ENCODE data around the gene KAZN.

The KAZN gene

GRCh38 chr1:15103906-15104305, 505.4 kb downstream of the KAZN start:
- peaks cover 16% of the 10 kb centered on the region for H3K9me3 ChIP-seq (ENCODE audit: control insufficient read depth, low read length)
- H2BK120ac ChIP-seq (ENCODE audit: low read depth, low read length): no peak overlapping the region
- H3K9ac ChIP-seq (ENCODE audit: low read length): no peak overlapping the region
- no peak overlapping the region for H2BK5ac ChIP-seq (ENCODE audit: low read depth, low read length, poor library complexity, severe bottlenecking)
- no peak overlapping the region for H3K4me2 ChIP-seq (ENCODE audit: low read length, poor library complexity, severe bottlenecking)
- DNase-seq: no peak
- no peak overlapping the region for H2BK12ac ChIP-seq (ENCODE audit: low read length in 2 of 2)
- no peaks in the 10 kb centered on the region for H3K4me1 ChIP-seq (ENCODE audit: control insufficient read depth, insufficient read depth, low read depth, low read length)
- H3K27ac ChIP-seq (ENCODE audit: low read length, poor library complexity, severe bottlenecking): no peak overlapping the region
- H3K79me1 ChIP-seq (replicated peaks; ENCODE audit: low read length, poor library complexity, severe bottlenecking): no peaks in the 10 kb centered on the region
- no peak overlapping the region for H3K23ac ChIP-seq (ENCODE audit: low read length in 2 of 2)
- no peak overlapping the region for H2AK5ac ChIP-seq (ENCODE audit: low read length, severe bottlenecking)
- H2AFZ ChIP-seq (ENCODE audit: low read depth, low read length): no peak overlapping the region
- WGBS: 82% methylated on average over 10 of the region's 10 CpGs
- no peak overlapping the region for H4K91ac ChIP-seq (ENCODE audit: low read length)
- H3K14ac ChIP-seq (ENCODE audit: low read length in 2 of 2): no peak overlapping the region
- H3K4me3 ChIP-seq (ENCODE audit: insufficient read depth in 1 of 2, low read depth in 1 of 2, low read length in 2 of 2): no peak overlapping the region
- H3K18ac ChIP-seq (ENCODE audit: low read depth in 1 of 2, low read length in 2 of 2): no peak overlapping the region
- no peaks in the 10 kb centered on the region for H3K36me3 ChIP-seq (ENCODE audit: control insufficient read depth in 1 of 2, insufficient read depth in 2 of 2, low read depth in 1 of 2, low read length in 2 of 2)
- no peak overlapping the region for H3K4ac ChIP-seq (ENCODE audit: low read depth in 1 of 2, low read length in 2 of 2)
- peaks cover 34 to 36% of the 10 kb centered on the region in 2 experiments for H3K27me3 ChIP-seq (ENCODE audit: control insufficient read depth in 1 of 2, insufficient read depth in 1 of 2, low read length in 2 of 2)
- no peak overlapping the region for H4K8ac ChIP-seq (ENCODE audit: low read length)
- H2BK15ac ChIP-seq (ENCODE audit: low read depth, poor library complexity, severe bottlenecking): no peak overlapping the region

- Histone ChIP-seq H3K4me2 (ENCODE audit: low read length, poor library complexity, severe bottlenecking) (no peak overlapping the region), H3K9me3 (ENCODE audit: control insufficient read depth, low read length) (peaks cover 16% of the 10 kb centered on the region), H3K4me1 (ENCODE audit: control insufficient read depth, insufficient read depth, low read depth, low read length) (no peaks in the 10 kb centered on the region), H3K18ac (ENCODE audit: low read depth in 1 of 2, low read length in 2 of 2) (no peak overlapping the region), H3K14ac (ENCODE audit: low read length in 2 of 2) (no peak overlapping the region), H3K27me3 (ENCODE audit: control insufficient read depth in 1 of 2, insufficient read depth in 1 of 2, low read length in 2 of 2) (peaks cover 26 to 27% of the 10 kb centered on the region in 2 experiments), H3K27ac (ENCODE audit: low read length, poor library complexity, severe bottlenecking) (no peak overlapping the region), H4K8ac (ENCODE audit: low read length) (no peak overlapping the region), H2BK120ac (ENCODE audit: low read depth, low read length) (no peak overlapping the region), H2AFZ (ENCODE audit: low read depth, low read length) (no peak overlapping the region), H3K23ac (ENCODE audit: low read length in 2 of 2) (no peak overlapping the region), H3K79me1 (replicated peaks; ENCODE audit: low read length, poor library complexity, severe bottlenecking) (no peaks in the 10 kb centered on the region), H3K9ac (ENCODE audit: low read length) (no peak overlapping the region), H2AK5ac (ENCODE audit: low read length, severe bottlenecking) (no peak overlapping the region), H2BK5ac (ENCODE audit: low read depth, low read length, poor library complexity, severe bottlenecking) (no peak overlapping the region), H3K4ac (ENCODE audit: low read depth in 1 of 2, low read length in 2 of 2) (no peak overlapping the region), H2BK12ac (ENCODE audit: low read length in 2 of 2) (no peak overlapping the region), H3K36me3 (ENCODE audit: control insufficient read depth in 1 of 2, insufficient read depth in 2 of 2, low read depth in 1 of 2, low read length in 2 of 2) (no peaks in the 10 kb centered on the region), H3K4me3 (ENCODE audit: insufficient read depth in 1 of 2, low read depth in 1 of 2, low read length in 2 of 2) (no peak overlapping the region), H4K91ac (ENCODE audit: low read length) (no peak overlapping the region), H2BK15ac (ENCODE audit: low read depth, poor library complexity, severe bottlenecking) (no peak overlapping the region)
- DNase-seq: no peak
Measured at GRCh38 chr1:15104768-15105167, 506.3 kb downstream of the KAZN start.

DNA sequence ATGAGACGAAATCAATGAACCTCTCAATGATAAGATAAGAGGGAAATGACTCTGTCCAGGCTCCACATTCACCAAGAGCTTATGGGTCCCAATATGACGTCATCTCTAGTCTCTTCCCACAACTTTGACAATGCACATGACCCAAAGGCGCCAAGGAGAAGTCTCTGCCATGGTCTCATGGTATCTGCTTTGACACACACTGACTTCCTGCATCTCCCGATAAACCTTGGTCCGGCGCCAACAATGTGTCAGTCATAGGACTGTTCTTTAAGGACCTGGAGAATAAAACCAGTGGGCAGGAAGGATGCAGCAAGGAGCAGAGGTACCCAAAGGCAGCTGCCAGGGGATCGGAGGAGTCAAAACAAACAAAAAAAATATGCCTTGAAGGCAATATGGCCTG, 508.1 kb downstream of the KAZN start:
- H3K9me3 ChIP-seq (ENCODE audit: control insufficient read depth, low read length): peaks cover 16% of the 10 kb centered on the region
- no peak overlapping the region for H2BK12ac ChIP-seq (ENCODE audit: low read length in 2 of 2)
- no peak overlapping the region for H3K18ac ChIP-seq (ENCODE audit: low read depth in 1 of 2, low read length in 2 of 2)
- H3K27ac ChIP-seq (ENCODE audit: low read length, poor library complexity, severe bottlenecking): no peak overlapping the region
- H4K8ac ChIP-seq (ENCODE audit: low read length): no peak overlapping the region
- no peak overlapping the region for H2BK120ac ChIP-seq (ENCODE audit: low read depth, low read length)
- no peaks in the 10 kb centered on the region for H3K79me1 ChIP-seq (replicated peaks; ENCODE audit: low read length, poor library complexity, severe bottlenecking)
- no peak overlapping the region for H3K4ac ChIP-seq (ENCODE audit: low read depth in 1 of 2, low read length in 2 of 2)
- H3K27me3 ChIP-seq (ENCODE audit: control insufficient read depth in 1 of 2, insufficient read depth in 1 of 2, low read length in 2 of 2): peaks cover 9 to 24% of the 10 kb centered on the region in 2 experiments
- no peak overlapping the region for H3K4me3 ChIP-seq (ENCODE audit: insufficient read depth in 1 of 2, low read depth in 1 of 2, low read length in 2 of 2)
- H2BK15ac ChIP-seq (ENCODE audit: low read depth, poor library complexity, severe bottlenecking): no peak overlapping the region
- no peaks in the 10 kb centered on the region for H3K36me3 ChIP-seq (ENCODE audit: control insufficient read depth in 1 of 2, insufficient read depth in 2 of 2, low read depth in 1 of 2, low read length in 2 of 2)
- H4K91ac ChIP-seq (ENCODE audit: low read length): no peak overlapping the region
- no peak overlapping the region for H3K23ac ChIP-seq (ENCODE audit: low read length in 2 of 2)
- H2AFZ ChIP-seq (ENCODE audit: low read depth, low read length): no peak overlapping the region
- H2AK5ac ChIP-seq (ENCODE audit: low read length, severe bottlenecking): no peak overlapping the region
- no peak for DNase-seq
- H3K9ac ChIP-seq (ENCODE audit: low read length): no peak overlapping the region
- H3K14ac ChIP-seq (ENCODE audit: low read length in 2 of 2): no peak overlapping the region
- H3K4me1 ChIP-seq (ENCODE audit: control insufficient read depth, insufficient read depth, low read depth, low read length): peaks cover 2% of the 10 kb centered on the region
- 57% methylated on average over 7 of the region's 7 CpGs for WGBS
- no peak overlapping the region for H3K4me2 ChIP-seq (ENCODE audit: low read length, poor library complexity, severe bottlenecking)
- H2BK5ac ChIP-seq (ENCODE audit: low read depth, low read length, poor library complexity, severe bottlenecking): no peak overlapping the region

DNA sequence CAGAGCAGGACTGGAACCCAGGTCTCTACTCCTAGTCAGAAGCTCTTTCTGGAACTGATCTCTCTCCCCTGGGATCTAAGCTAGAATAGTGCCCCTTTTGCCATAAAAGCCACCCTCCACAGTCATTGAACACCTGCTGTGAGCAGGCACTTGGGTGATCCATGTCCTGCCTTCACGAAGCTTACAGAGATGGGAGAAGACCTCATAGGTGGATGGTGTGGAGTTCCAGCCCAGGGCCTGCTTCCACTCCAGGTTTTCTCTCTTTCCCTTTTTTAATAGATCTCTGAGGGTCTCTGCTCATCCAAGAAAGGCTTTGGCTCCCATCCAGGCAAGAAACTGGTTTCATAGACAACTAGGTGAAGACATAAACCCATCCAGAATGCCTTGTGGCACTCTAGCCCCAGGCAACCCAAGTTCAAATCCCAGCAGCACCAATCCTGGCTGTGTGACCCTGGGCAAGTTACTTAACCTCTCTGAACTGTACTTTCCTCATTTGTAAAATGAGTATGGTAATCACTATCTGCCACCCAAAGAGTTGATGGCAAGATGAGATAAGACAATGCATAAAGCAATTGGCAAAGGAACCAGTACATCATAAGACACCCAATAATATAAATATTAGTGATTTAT, 508.7 kb downstream of the KAZN start:
- Histone ChIP-seq H3K4ac (ENCODE audit: low read depth in 1 of 2, low read length in 2 of 2) (no peak overlapping the region), H2BK12ac (ENCODE audit: low read length in 2 of 2) (no peak overlapping the region), H3K4me3 (ENCODE audit: insufficient read depth in 1 of 2, low read depth in 1 of 2, low read length in 2 of 2) (no peak overlapping the region), H2BK5ac (ENCODE audit: low read depth, low read length, poor library complexity, severe bottlenecking) (no peak overlapping the region), H3K79me1 (replicated peaks; ENCODE audit: low read length, poor library complexity, severe bottlenecking) (no peaks in the 10 kb centered on the region), H3K4me2 (ENCODE audit: low read length, poor library complexity, severe bottlenecking) (no peak overlapping the region), H3K27me3 (ENCODE audit: control insufficient read depth in 1 of 2, insufficient read depth in 1 of 2, low read length in 2 of 2) (peaks cover 8 to 20% of the 10 kb centered on the region in 2 experiments), H4K8ac (ENCODE audit: low read length) (no peak overlapping the region), H3K14ac (ENCODE audit: low read length in 2 of 2) (no peak overlapping the region), H2BK120ac (ENCODE audit: low read depth, low read length) (no peak overlapping the region), H3K9me3 (ENCODE audit: control insufficient read depth, low read length) (peaks cover 16% of the 10 kb centered on the region), H3K36me3 (ENCODE audit: control insufficient read depth in 1 of 2, insufficient read depth in 2 of 2, low read depth in 1 of 2, low read length in 2 of 2) (no peaks in the 10 kb centered on the region), H3K23ac (ENCODE audit: low read length in 2 of 2) (no peak overlapping the region), H3K9ac (ENCODE audit: low read length) (no peak overlapping the region), H4K91ac (ENCODE audit: low read length) (no peak overlapping the region), H3K27ac (ENCODE audit: low read length, poor library complexity, severe bottlenecking) (no peak overlapping the region), H2BK15ac (ENCODE audit: low read depth, poor library complexity, severe bottlenecking) (no peak overlapping the region), H2AK5ac (ENCODE audit: low read length, severe bottlenecking) (no peak overlapping the region), H2AFZ (ENCODE audit: low read depth, low read length) (no peak overlapping the region), H3K18ac (ENCODE audit: low read depth in 1 of 2, low read length in 2 of 2) (no peak overlapping the region), H3K4me1 (ENCODE audit: control insufficient read depth, insufficient read depth, low read depth, low read length) (peaks cover 5% of the 10 kb centered on the region)
- 50% methylated on average over 1 of the region's 1 CpG for WGBS
- no peak for DNase-seq
